GM19240 (cell line): Measurements from ENCODE around the gene ACSF2.
A peak's percentile ranks its signal among the peaks of the same experiment; 100 is the strongest.
"Not testable (repeated sequence)": the region's sequence is repeated elsewhere in the genome, so short reads cannot be mapped to it uniquely, and the experiment has no call there.

Experiments used
- DNase-seq: peaks from one replicate; pipeline ENCODE4 v3.0.0; 2011; ENCODE audit warnings: low spot score; ENCODE audit not compliant: insufficient read length

ACSF2 gene

DNA sequence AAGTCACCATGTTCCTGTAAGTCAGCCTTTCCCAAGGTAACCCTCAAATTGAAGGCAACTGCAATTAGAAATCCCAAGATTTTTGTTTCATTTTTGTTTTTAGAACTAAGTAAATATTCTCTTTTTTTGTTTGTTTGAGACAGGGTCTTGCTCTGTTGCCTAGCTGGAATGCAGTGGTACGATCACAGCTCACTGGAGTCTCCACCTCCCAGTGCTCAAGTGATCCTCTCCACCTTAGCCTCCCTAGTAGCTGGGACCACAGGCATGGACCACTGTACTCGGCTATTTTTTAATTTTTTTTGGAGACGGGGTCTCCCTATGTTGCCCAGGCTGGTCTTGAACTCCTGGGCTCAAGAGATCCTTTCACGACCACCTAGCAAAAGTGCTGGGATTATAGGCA is 18.1 kb upstream of the ACSF2 start:
- no peak for DNase-seq

DNA sequence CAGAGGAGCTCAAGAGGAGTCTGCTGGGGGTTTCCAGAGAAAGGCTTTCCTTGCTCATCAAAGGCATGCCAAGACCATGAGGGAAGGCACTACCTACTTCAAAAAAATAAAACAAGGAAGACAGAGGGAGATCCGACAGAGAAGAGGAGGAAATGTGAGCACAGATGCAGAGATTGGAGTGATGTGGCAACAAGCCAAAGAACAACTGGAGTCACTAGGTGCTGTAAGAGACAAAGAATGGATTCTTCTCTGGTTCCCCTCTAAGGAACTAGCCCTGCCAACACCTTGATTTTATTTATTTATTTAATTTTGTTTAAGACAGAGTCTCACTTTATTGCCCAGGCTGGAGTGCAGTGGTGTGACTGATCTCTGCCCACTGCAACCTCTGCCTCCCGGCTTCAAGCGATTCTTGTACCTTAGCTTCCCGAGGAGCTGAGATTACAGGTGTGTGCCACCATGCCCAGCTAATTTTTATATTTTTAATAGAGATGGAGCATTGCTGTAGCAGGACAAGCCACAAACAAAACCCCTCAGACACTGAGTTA is 13.8 kb upstream of the ACSF2 start:
- DNase-seq = no peak

DNA sequence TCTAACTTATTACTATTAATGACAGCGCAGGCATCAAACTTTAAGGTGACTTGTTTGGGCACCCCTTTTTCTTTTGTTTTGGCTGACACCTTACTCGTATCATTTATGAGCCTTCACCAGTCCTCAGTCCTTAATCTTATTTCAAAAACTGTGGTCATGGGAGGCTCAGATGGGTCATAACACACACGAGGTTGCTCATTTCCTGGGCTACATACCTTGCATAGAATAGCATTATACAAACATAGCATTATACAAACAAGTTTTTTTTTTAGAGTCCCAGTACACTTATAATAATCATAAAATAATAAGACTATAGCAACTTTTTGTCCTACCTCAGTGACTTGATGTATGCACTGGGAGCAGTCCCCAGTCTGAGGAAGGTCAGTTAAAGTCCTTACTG is 11.2 kb upstream of the ACSF2 start:
- no peak for DNase-seq

DNA sequence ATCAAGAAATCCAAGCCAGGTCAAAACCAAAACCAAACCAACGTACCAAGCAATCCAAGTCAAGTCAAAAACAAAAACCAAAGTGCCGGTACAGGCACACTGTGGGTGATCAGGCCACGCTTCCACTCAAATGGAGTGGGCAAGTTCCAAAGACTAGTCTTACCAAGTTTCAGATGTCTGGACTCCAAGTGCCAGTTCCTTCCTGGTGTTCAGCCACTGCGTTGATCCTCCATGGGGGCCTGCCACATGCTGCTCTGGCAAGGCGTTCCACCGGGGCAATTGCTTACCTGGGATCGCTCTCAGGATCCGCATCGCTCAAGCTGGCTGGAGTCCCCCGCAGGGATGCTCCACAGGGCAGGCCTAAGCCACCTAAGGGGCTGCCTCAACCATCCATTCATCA is 6.4 kb upstream of the ACSF2 start:
- not testable (repeated sequence) for DNase-seq

DNA sequence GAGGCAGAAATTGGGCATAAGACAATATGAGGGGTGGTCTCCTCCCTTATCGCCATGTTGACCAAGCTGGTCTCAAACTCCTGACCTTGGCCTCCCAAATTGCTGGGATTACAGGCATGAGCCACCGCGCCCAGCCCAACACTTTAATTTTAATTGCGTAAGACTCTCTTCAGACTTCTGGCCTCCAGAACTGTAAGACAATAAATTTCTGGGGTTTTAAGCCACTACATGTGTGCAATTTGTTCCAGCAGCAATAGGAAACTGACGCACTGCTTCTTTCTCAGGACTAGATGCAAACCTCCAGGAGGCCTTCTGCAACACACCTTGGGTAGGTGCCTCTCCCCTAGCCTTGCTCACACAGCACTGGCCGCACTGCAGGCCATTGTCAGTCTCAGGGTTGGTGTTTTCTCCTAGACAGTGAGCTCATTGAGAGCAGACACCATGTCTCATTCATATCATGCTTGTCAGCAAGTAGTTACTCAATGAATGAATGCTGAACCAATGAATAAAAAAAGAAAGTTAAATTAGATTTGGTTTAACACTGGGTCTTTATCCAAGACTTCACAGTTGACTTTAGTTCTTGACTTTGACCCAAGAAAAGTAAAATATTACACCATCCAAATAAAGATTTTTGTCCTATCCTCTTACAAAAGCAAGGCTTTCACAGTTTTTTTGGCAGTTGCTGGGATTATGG is 5.5 kb upstream of the ACSF2 start:
- no peak for DNase-seq

DNA sequence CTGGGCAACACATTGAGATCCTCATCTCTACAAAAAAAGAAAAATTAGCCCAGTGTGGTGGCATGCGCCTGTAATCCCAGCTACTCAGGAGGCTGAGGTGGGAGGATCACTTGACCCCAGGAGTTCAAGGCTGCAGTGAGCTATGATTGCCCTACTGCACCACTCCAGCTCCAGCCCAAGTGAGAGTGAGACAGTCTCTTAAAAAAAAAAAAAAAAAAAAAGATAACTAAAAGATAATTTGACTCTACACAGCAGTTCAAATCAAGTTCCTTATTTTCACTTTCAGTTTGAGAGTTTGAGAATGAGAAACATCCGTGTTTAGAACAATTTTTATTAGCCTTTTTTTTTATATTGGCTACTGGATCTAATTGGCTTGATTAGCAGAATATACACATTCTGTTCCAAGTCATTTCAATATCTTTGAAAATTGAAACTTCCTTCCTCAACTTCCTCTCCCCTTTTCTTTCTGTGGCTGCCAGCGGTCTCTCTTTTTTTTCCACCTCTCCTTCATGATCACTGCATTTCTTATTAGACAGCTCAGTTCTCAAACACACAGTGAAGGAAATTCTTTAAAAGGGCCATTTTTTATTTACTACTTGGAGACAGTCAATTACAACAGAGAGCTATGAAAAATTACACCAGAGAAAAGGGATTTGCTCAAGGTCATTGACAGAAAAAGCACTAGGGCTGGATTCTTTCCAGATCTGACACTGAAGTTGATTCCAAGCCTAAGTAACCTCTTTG is 4.5 kb upstream of the ACSF2 start:
- no peak for DNase-seq

DNA sequence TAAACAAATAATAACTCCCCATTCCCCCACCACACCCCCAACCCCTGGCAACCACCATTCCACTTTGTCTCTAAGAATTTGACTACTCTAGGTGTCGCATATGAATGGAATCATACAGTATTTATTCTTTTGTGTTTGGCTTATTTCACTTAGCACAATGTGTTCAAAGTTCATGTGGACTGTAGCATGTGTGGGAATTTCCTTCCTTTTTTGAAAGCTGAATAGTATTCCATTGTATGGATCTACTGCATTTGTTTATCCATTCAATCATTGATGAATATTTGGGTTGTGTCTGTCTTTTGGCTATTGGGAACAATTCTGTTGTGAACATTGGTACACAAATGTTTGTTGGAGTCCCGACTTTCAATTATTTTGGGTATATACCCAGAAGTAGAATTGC is 3.3 kb upstream of the ACSF2 start:
- no peak for DNase-seq

DNA sequence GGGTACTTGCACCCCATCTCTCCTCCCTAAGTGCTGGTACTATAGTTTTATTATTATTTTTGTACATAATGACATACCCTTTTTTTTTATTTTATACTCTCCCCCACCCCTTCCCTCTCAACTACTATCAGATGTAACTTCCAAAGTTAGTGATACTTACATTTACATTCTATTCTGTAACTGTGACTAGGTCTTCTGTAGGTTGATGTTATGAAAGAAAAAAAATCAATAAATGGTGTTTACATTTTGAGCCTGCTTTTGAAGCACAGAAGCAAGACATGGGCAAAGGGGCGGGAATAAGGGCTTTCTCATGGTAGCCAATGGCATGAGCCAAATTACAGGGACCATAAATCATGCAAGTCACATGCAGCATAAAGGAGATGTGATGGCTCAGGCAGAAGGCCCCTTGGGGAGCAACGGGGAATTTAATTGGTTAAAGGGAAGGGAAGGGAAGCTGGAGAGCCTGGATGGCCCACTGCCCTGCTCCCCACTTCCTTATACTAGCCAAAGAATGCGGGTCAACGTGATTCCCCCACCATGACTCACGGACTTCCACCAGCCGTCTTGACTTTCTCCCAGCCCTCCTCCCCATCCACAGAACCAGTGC is 2.4 kb upstream of the ACSF2 start:
- DNase-seq = no peak

DNA sequence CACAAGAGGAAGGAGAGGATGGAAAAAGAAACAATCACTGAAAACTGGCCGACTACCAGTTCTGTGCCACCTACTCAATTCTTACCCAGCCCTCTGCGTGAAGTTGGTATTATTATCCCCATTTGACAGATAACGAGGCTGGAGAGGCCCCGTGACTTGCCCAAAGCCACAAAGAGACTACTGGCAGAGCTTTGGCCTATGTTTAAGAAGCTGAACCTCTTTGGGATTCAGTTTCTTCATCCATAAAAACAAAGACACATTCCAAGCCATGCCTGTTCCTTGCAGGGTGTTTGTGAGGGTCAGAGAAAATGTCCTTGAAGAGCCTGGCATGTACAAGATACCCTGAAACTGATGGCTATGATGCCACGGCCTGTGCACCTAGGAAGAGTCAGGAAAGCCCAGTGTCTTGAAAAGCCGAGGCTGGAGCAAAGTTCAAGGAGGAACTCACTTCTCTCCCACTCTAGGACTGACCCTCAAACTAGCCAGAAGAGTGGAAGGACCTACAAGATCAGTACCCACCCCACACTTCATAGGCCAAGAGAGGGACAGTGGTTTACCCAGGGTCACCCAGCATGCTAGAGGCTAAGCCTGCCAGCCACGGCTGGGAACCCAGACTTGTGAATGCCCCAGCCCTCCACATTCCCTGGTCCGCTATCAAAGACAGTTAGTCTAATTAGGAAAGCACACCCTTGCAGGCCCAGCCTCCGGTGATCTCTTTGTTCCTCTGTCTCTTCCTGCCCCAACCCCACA is 1.6 kb upstream of the ACSF2 start:
- no peak for DNase-seq

DNA sequence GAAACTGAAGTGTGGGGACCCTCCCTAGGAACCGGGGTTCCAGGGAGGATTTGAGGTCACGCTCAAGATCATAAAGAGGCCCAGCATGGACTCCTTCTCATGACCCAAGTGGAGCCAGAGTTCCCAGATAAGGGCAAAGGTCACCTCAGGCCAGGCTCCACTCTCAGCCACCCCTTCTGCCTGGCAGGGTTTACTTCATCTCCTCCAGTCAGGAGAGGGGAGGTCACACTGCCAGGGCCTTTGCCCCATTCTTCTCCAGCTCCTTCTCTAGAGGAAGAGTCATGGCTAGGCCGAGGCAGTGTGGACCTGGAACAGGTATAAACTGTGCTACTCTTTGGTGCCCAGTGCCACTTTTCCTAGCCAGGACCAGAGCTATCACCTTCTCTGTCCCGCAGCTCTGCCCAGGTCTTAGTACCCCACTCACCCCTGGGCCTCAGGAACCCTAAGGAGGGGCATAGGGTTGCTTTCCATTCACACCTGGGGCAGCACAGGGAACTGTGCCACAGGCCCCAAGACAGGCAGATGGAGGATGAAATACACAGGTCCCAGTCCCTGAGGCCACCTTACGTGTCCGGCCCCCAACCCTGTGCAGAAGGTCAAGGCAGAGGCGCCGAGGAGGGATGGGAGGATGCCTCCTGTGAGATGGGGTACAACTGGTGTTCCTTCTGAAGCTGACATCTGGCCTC is 879 bp upstream of the ACSF2 start:
- DNase-seq = no peak

DNA sequence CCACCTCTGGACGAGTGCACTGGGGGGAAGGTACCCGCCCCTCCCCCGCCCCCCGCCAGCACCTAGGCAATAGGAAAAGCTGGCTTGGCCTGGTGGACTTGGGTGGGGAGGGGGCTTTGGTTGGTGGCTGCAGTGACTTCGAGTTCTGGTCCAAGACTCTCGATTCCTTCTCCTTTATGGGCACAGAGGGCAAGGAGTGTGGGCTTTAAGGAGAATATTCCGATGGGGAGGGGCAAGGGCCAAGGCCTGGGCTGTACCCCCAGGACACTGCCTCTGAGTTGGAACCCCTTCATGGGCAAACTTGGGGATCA is 409 bp downstream of the ACSF2 start:
- no peak for DNase-seq

DNA sequence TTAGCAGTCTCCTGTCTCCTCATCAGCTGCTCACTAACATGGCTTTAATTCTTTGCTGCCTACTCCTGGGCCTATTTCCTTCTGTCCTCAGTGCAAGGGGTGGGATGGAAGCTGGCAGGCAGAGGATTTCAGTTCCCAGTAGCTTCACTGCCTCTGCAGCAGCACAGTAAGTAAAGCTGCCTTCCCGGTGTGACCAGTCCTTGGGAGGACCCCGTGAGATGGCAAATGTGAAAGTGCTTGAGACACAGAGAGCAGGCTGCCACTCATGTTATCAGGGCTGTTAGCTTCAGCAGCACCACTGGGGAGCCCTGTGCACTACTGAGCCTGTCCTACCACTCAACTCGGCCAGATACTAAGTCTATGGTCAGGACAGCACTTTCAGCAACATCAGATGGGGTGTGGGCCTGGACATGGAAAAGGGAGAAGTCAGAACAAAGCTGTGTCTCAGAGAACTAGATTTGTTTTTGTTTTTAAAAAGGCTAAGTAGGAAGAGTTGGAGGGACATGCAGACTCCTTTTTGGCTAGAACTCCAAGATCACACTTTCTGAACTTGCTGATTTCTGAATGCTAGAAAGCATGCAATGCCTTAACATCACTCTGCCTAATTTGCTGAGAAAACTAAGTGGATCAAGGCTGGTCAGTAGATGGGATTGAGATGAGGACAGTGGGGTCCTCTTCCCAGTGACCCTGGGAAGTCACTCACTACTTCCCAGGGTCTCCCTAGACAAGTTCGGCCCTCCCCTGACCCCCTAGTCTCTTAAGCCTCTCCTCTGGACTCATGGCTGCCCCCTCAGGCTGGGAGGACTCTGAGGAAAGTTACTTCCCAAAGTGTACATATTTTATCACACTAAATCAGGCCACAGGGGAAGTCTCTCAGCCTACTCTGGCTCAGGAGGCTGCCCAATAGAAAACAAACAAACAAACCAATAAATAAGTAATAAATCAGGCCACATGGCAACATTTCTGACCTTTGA is 1.1 kb downstream of the ACSF2 start:
- peak; percentile 28 for DNase-seq

DNA sequence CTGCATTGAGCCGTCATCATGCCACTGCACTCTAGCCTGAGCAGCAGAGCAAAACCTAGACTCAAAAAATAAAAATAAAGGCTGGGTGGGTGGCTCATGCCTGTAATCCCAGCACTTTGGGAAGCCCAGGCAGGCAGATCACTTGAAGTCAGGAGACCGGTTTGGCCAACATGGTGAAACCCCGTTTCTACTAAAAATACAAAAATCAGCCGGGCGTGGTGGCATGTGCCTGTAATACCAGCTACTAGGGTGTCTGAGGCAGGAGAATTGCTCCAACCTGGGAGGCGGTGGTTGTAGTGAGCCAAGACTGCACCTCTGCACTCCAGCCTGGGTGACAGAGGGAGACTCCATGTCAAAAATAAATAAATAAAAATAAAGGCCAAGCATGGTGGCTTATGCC is 2.1 kb downstream of the ACSF2 start:
- not testable (repeated sequence) for DNase-seq

DNA sequence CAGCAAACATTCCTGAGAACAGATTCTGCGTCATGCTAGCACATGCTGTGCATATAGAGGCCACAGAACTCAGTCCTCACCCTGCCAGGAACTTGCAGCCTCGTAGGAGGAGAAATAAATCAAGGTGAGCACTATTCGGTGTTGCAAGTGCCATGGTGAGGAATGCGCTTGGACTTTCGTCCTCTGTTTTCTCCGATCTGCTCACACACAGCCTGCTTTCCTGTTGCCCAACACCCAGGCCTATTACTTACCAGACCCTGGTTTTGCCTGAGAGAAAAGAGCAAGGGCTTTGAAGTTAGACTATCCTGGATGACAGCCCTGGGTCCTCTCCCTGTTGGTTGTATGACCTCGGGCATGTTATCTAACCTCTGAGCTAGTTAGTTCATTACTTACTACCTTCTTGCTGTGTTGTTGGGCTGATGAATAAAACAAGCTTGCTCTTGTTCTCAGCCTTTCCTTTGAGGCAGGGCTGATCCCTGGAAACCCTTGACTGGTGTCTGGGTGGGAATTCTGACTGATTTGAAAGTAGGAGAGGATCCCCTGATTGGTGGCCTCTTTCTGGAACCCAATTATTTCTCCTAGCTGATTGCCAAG is 2.9 kb downstream of the ACSF2 start:
- no peak for DNase-seq

DNA sequence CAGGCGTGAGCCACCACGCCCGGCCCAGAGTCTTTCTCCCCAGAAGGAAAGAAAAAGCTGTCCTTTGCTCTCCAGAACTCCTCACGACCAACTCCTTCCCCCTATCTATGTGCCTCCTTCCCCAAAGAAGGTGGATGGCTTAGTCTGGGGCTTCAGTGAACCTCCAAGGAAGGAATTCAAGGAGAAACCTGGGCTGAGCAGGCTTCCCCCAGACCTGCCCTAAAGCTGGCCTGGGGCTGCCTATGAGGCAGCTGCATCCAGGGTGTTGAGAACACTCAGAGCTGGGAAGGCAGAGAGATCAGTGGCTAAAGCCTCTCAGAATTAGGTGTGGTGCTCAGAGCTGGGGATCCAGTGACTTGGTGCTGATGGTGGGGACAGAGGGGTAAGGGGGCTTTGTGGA is 3.8 kb downstream of the ACSF2 start:
- DNase-seq = no peak

DNA sequence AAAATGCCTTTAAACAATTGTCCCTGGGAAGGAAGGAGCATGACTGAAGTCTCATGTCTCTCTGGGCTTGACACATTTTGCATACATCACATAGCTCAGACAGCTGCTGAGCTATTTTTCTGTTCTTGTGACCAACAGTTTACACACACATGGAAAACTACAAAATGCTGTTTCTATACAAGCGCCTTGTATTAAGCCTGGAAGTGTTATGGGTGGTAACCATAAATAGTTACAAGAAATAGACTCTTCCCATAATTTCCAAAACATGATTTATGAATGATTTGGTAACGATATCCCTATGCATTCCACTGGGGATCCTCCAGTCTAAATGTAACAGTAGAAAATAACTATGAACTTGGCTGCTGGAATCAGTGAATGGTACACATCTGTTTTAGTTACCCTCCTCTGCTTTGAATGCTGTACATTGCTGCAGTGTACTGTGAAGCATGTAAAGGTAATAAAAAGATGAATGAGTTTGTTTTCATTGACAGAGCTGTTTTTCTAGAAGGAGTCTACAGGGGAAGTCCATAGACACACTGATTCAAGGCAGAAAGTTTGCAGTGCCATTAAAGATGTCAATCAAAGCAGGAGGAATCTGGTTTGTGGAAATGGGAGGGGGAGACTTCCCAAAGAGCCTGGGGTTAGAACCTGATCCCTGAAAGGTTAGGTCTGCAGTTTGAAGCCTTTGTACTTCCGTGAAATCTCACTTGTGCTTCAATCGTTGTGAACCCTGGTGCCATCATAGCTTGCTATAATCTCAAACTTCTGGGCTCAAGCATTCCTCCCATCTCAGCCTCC is 5.0 kb downstream of the ACSF2 start:
- DNase-seq = no peak

DNA sequence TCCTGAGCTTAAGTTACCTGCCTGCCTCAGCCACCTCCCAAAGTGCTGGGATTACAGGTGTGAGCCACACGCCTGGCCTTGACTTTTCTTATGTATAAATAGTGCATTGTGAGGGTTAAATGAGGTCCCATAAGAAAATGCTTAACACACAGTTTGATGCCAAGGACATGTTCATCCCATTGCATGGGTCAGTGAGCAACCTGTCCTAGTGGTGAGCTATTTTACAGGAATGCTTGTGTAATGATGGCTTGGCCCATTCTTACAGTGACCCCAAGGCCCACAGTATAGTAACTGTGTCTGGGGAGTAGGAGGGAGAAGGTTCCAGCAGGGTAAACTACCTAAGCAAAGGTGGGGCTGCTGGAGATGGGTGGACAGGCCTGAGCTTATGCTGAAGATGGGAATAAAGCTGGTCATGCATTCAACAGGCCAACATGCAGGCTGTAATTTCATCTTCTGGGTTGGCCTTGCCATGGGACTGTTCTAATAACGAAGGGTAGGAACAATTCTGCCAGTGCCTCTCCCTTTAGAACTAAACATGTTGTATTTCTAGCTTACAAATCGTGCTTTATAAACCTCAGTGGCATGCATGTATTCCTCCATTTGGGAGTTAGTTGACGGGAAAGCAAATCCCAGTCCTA is 6.2 kb downstream of the ACSF2 start:
- DNase-seq = no peak

DNA sequence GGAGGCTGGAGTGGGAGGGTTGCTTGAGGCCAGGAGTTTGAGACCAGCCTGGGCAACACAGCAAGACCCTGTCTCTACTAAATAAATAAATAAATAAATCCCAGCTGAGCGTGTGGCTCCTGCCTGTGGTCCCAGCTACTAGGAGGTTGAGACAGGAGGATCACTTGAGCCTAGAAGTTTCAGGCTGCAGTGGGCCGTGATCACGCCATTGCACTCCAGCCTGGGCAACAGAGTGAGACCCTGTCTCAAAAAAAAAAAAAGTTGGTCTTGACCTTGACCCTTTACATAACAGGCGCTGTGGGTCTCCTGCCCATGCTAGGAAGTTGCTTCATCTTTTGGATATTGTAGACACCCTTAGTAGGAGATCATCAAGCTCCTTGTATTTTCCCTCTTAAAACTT is 11.4 kb downstream of the ACSF2 start:
- DNase-seq = no peak

DNA sequence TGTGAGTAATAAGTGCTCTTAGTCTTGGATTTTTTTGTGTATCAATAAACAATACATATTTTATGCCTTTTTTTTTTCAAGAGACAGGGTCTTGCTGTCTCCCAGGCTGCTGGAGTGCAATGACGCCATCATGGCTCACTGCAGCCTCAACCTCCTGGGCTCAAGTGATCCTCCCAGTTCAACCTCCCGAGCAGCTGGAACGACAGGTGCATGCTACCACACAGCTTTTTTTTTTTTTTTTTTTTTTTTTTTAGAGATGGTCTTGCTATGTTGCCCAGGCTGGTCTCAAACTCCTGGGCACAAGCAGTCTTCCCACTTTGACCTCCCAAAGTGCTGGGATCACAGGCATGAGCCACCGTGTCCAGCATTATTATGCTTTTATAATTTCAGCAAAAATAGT is 13.0 kb downstream of the ACSF2 start:
- DNase-seq = no peak
